AG04449 (cell line): ENCODE results near the gene CAT.

ENCODE experiments used
- CTCF ChIA-PET: fragments of 350-600 bp; formaldehyde crosslinking; extraction: SDS; loops from one replicate; lab custom pipeline; 2021; ENCODE audit warnings: antibody characterized with exemption; lab: Yijun Ruan, JAX
- POLR2A ChIA-PET: fragments of 400-600, 350-600 bp; formaldehyde crosslinking; extraction: SDS; loops from one replicate; lab custom pipeline; 2020; ENCODE audit warnings: antibody characterized with exemption, inconsistent platforms; lab: Yijun Ruan, JAX
- DNase-seq: peaks from one replicate; pipeline ENCODE4 v3.0.0-alpha.2; 2010; ENCODE audit warnings: low read depth, low spot score
- H3K4me3 ChIP-seq: 2 replicates; pipeline ENCODE4 v1.5.1; 2011; ENCODE audit warnings: low read depth, mild to moderate bottlenecking, control low read depth, low read length
- TF ChIP-seq, protein P1 (sequence below): IDR thresholded peaks from one replicate; pipeline ENCODE4 v1.5.1; 2011; ENCODE audit warnings: mild to moderate bottlenecking, moderate library complexity, low read length, control low read depth, inconsistent platforms; ENCODE audit not compliant: insufficient read depth; ENCODE audit errors: missing control alignments

Gene CAT

DNA sequence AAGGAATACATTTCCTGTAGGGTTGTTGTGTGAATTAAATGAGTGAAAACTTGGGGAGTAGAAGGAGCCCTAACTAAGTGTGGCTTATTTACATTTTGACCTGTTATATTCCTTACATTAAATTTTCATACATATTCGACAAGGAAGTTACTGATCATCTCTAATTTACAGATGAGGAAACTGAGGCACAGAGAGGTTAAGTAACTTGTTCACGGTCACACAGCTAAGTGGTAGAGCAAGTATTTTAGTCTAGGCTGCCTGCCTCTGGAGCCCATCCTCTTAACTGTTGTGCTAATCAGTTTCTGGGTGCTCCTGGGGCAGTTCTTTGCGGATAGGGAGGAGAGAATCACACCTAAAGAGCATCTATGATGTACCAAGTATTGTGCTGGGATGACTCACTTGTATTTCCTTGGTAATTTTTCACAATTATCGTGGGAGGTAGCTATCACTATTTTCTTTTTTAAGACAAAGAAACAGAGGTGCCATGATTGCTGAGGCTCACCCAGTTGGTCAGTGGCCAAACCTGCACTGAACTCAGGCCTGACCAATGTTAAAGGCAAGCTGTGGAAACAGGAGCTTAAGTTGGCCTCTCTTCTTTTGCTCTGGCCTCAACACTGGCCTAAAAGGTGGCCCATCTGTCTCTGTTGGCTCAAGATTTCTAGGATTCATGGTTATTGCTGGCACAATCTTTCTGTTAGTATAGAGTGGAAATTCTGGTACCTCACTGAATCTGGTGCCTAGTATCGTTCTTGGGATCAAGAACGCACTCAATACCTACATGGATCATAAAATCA is 77.7 kb downstream of the CAT start:
- ChIA-PET POLR2A (no interaction called here), CTCF (interaction anchor here (1.2 to 1.6 kb wide), 3 partner anchors 11 to 375 kb away, joined by 4 to 5 read pairs (median 4); no protein-coding TSS in a partner anchor)
- no peak overlapping the region for H3K4me3 ChIP-seq
- TF ChIP-seq, protein P1, sequence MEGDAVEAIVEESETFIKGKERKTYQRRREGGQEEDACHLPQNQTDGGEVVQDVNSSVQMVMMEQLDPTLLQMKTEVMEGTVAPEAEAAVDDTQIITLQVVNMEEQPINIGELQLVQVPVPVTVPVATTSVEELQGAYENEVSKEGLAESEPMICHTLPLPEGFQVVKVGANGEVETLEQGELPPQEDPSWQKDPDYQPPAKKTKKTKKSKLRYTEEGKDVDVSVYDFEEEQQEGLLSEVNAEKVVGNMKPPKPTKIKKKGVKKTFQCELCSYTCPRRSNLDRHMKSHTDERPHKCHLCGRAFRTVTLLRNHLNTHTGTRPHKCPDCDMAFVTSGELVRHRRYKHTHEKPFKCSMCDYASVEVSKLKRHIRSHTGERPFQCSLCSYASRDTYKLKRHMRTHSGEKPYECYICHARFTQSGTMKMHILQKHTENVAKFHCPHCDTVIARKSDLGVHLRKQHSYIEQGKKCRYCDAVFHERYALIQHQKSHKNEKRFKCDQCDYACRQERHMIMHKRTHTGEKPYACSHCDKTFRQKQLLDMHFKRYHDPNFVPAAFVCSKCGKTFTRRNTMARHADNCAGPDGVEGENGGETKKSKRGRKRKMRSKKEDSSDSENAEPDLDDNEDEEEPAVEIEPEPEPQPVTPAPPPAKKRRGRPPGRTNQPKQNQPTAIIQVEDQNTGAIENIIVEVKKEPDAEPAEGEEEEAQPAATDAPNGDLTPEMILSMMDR = no peak
- DNase-seq = no peak

DNA sequence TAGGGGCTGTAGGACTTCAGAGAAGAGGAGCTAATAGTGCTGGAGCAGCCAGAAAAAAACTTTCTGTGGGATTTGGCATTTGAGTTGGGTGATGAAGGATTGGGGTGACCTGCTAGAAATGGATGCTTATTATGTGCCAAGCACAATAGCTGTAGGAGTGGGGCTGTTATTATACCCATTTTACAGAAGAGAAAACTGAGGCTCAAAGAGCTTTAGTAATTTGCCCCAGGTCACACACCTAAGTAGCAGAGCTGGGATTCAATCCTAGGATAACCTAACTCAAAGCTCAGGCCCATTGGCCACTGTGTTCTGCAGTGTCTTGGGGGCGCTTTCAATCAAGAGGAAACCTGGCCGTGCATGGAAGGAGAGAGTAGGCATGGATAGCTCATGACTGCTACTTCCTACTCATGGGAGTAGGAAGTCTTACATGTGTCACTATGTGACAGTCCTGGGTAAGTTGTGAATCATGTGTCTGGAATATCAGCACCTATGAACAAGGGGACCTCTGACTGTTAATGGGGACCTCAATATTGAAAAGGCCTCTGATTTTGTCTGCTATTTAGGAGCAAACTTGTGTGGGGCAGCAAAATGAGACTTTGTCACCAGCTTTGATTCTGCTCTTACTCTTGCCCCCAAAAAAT is 81.0 kb downstream of the CAT start:
- DNase-seq = no peak
- CTCF ChIA-PET = interaction anchor here (0.8 kb wide), 3 partner anchors 20 to 371 kb away, joined by 3 to 4 read pairs (median 4); no protein-coding TSS in a partner anchor
- TF ChIP-seq, protein P1 = no peak
- H3K4me3 ChIP-seq = no peak overlapping the region
- POLR2A ChIA-PET = no interaction called here

DNA sequence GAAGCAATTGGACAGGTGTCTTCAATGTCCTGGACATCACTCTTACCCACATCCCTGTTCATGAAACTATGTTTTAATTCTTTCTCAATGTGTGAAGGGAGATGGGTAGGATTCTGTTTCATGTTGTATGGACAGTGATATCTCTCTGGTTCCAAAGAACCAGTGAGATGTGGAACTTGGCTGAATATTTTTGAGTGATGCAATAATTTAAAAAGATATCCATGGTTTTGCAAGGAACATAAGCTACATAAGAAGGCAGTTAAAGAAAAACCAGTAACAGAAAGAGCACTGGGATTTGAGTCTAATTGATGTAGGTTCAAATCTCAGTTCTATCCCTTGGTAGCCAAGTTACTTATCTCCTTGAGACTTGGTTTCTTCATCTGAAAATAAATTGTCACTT is 82.5 kb downstream of the CAT start:
- H3K4me3 ChIP-seq = no peak overlapping the region
- ChIA-PET POLR2A (no interaction called here), CTCF (interaction anchor here (1.4 kb wide), 1 partner anchor 9 kb away, joined by 9 read pairs; no protein-coding TSS in a partner anchor)
- TF ChIP-seq, protein P1 = no peak
- no peak for DNase-seq
